WTC11 (cell line): Measurements from ENCODE around the gene TIGAR. TPM values are rescaled to one million over a fixed set of nuclear protein-coding genes. Genes with fewer than 3 reads are reported as not detected.

Source experiments
- ATAC-seq: fragments of 200-7000 bp; cut with Tn5 transposase; 2 replicates; pipeline ENCODE4 v1.10.0; 2021; ENCODE audit warnings: mild to moderate bottlenecking, moderate library complexity
- CTCF ChIA-PET: fragments of 300-600 bp; sonication (Branson Sonifier 250); formaldehyde crosslinking; loops from one replicate; lab custom pipeline; 2021; ENCODE audit warnings: antibody characterized with exemption; lab: Charles Lee
- POLR2A ChIA-PET: fragments of 350-600 bp; sonication (Branson Sonifier 250); formaldehyde crosslinking; loops from one replicate; lab custom pipeline; 2021; ENCODE audit warnings: antibody characterized with exemption; lab: Charles Lee
- DNase-seq: peaks from one replicate; pipeline ENCODE4 v3.0.0; 2021; ENCODE audit warnings: low spot score
- H3K27ac Mint-ChIP-seq: 2 replicates; pipeline ENCODE4 v1.8.0; 2021; ENCODE audit warnings: mixed read lengths
- H3K27me3 Mint-ChIP-seq: 2 replicates; pipeline ENCODE4 v1.8.0; 2021; ENCODE audit warnings: low read depth, mild to moderate bottlenecking, moderate library complexity, mixed read lengths
- H3K36me3 Mint-ChIP-seq: 2 replicates; pipeline ENCODE4 v1.8.0; 2021; ENCODE audit warnings: mixed read lengths
- H3K4me1 Mint-ChIP-seq: 2 replicates; pipeline ENCODE4 v1.8.0; 2022; ENCODE audit warnings: mixed read lengths
- H3K4me3 Mint-ChIP-seq: 2 replicates; pipeline ENCODE4 v1.8.0; 2021; ENCODE audit warnings: mild to moderate bottlenecking, moderate library complexity, mixed read lengths
- H3K9me3 Mint-ChIP-seq: 2 replicates; pipeline ENCODE4 v1.8.0; 2021; ENCODE audit warnings: mixed read lengths
- ETV6 ChIP-seq: sonication (generic); formaldehyde crosslinking; IDR thresholded peaks from 2 replicates; pipeline ENCODE4 v1.8.1; 2022; ENCODE audit warnings: mild to moderate bottlenecking, missing genetic modification reagents
- GABPB1 ChIP-seq: sonication (generic); formaldehyde crosslinking; IDR thresholded peaks from 2 replicates; pipeline ENCODE4 v1.8.1; 2023; ENCODE audit warnings: mild to moderate bottlenecking, missing genetic modification reagents
- IRF2 ChIP-seq: sonication (generic); formaldehyde crosslinking; IDR thresholded peaks from 2 replicates; pipeline ENCODE4 v1.8.0; 2022; ENCODE audit warnings: low read depth, missing genetic modification reagents, borderline replicate concordance
- RORB ChIP-seq: fragments of 250-450 bp; sonication (Bioruptor Pico); IDR thresholded peaks from 2 replicates; pipeline ENCODE4 v1.9.0; 2021; ENCODE audit warnings: mild to moderate bottlenecking
- SMAD4 ChIP-seq: sonication (generic); formaldehyde crosslinking; IDR thresholded peaks from 2 replicates; pipeline ENCODE4 v1.8.0; 2022; ENCODE audit warnings: mild to moderate bottlenecking, missing genetic modification reagents
- TCF7 ChIP-seq: sonication (generic); formaldehyde crosslinking; IDR thresholded peaks from 2 replicates; pipeline ENCODE4 v1.8.0; 2022; ENCODE audit warnings: mild to moderate bottlenecking, low read depth, missing genetic modification reagents, moderate library complexity
- ZNF219 ChIP-seq: sonication (generic); formaldehyde crosslinking; IDR thresholded peaks from 2 replicates; pipeline ENCODE4 v1.8.0; 2023; ENCODE audit warnings: missing genetic modification reagents, mild to moderate bottlenecking, borderline replicate concordance
- total RNA-seq: library from RNA; stranded (reverse); gene quantifications from 3 replicates; pipeline ENCODE4 v1.2.3, GENCODE V29; 2021
- TF ChIP-seq, protein P1 (sequence below): sonication (generic); formaldehyde crosslinking; IDR thresholded peaks from 2 replicates; pipeline ENCODE4 v1.8.0; 2023; ENCODE audit warnings: mild to moderate bottlenecking, missing genetic modification reagents
- TF ChIP-seq, protein P2 (sequence below): sonication (generic); formaldehyde crosslinking; IDR thresholded peaks from 2 replicates; pipeline ENCODE4 v1.8.1; 2023; ENCODE audit warnings: mild to moderate bottlenecking, moderate library complexity, missing genetic modification reagents
- TF ChIP-seq, protein P3 (sequence below): sonication (generic); formaldehyde crosslinking; IDR thresholded peaks from 2 replicates; pipeline ENCODE4 v1.8.0; 2022; ENCODE audit warnings: mild to moderate bottlenecking, missing genetic modification reagents
- TF ChIP-seq, protein P4 (sequence below): fragments of 250-450 bp; sonication (Bioruptor Pico); IDR thresholded peaks from 2 replicates; pipeline ENCODE4 v1.9.0; 2021; ENCODE audit warnings: mild to moderate bottlenecking
- TF ChIP-seq, protein P5 (sequence below): fragments of 250-450 bp; sonication (Bioruptor Pico); conservative IDR thresholded peaks from 2 replicates; pipeline ENCODE4 v1.9.0; 2021; ENCODE audit warnings: mild to moderate bottlenecking
- TF ChIP-seq, protein P6 (sequence below): sonication (generic); formaldehyde crosslinking; IDR thresholded peaks from 2 replicates; pipeline ENCODE4 v1.8.1; 2023; ENCODE audit warnings: mild to moderate bottlenecking, missing genetic modification reagents, borderline replicate concordance
- TF ChIP-seq, protein P7 (sequence below): sonication (generic); formaldehyde crosslinking; IDR thresholded peaks from 2 replicates; pipeline ENCODE4 v1.8.1; 2022; ENCODE audit warnings: missing genetic modification reagents, borderline replicate concordance

Gene TIGAR
- total RNA-seq, 1 experiment from 2014 or later, result 26.7 TPM

DNA sequence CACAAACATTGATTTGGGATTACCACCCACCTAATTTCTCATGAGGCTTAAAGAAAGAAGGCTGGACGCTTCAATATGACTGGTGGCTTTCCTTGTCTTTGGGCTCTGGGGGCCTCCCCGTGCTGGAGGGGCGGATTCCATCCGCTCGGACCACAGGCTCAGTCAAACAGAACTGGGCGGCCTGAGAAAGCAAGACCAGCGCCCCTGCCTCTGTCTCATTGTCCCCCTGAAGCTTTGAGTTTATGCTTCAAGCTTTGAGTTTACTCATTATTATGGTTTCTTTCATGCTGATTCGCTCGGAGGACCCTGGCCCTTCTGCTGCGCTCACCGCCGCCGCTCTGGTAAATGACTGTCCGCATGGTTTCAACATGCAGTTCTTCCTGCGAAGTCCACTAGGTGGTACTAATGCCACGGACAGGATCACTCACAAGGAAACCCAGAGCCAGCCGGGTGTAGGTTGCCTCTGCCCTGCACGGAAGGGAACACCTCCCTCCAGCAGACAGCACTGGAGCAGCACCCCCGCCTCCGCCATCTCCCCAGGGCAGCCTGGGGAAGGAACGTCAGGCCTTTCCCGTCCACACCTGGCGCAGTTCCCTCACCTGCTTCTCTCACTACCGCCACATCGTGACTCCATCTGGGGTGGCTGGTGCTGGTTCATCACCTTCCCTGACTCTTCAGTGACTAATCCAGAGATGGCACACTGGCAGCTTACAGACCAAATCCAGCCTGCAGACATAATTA is 13.2 kb upstream of the TIGAR start (continued):
- TF ChIP-seq, protein P1, sequence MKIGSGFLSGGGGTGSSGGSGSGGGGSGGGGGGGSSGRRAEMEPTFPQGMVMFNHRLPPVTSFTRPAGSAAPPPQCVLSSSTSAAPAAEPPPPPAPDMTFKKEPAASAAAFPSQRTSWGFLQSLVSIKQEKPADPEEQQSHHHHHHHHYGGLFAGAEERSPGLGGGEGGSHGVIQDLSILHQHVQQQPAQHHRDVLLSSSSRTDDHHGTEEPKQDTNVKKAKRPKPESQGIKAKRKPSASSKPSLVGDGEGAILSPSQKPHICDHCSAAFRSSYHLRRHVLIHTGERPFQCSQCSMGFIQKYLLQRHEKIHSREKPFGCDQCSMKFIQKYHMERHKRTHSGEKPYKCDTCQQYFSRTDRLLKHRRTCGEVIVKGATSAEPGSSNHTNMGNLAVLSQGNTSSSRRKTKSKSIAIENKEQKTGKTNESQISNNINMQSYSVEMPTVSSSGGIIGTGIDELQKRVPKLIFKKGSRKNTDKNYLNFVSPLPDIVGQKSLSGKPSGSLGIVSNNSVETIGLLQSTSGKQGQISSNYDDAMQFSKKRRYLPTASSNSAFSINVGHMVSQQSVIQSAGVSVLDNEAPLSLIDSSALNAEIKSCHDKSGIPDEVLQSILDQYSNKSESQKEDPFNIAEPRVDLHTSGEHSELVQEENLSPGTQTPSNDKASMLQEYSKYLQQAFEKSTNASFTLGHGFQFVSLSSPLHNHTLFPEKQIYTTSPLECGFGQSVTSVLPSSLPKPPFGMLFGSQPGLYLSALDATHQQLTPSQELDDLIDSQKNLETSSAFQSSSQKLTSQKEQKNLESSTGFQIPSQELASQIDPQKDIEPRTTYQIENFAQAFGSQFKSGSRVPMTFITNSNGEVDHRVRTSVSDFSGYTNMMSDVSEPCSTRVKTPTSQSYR, result no peak
- TF ChIP-seq, protein P2, sequence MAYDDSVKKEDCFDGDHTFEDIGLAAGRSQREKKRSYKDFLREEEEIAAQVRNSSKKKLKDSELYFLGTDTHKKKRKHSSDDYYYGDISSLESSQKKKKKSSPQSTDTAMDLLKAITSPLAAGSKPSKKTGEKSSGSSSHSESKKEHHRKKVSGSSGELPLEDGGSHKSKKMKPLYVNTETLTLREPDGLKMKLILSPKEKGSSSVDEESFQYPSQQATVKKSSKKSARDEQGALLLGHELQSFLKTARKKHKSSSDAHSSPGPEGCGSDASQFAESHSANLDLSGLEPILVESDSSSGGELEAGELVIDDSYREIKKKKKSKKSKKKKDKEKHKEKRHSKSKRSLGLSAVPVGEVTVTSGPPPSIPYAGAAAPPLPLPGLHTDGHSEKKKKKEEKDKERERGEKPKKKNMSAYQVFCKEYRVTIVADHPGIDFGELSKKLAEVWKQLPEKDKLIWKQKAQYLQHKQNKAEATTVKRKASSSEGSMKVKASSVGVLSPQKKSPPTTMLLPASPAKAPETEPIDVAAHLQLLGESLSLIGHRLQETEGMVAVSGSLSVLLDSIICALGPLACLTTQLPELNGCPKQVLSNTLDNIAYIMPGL (CRISPR knock-in tag), result 0 out of 2 replicates have a peak, but pooled peaks have one; percentile 26
- TF ChIP-seq GABPB1 (no peak), IRF2 (no peak)
- TF ChIP-seq, protein P3, sequence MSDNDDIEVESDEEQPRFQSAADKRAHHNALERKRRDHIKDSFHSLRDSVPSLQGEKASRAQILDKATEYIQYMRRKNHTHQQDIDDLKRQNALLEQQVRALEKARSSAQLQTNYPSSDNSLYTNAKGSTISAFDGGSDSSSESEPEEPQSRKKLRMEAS (CRISPR knock-in tag), result peak; percentile 78; the same call in 1 of the 2 replicates
- TF ChIP-seq, protein P4, sequence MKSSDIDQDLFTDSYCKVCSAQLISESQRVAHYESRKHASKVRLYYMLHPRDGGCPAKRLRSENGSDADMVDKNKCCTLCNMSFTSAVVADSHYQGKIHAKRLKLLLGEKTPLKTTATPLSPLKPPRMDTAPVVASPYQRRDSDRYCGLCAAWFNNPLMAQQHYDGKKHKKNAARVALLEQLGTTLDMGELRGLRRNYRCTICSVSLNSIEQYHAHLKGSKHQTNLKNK, result 0 out of 2 replicates have a peak, but pooled peaks have one; percentile 1
- TF ChIP-seq, protein P5, sequence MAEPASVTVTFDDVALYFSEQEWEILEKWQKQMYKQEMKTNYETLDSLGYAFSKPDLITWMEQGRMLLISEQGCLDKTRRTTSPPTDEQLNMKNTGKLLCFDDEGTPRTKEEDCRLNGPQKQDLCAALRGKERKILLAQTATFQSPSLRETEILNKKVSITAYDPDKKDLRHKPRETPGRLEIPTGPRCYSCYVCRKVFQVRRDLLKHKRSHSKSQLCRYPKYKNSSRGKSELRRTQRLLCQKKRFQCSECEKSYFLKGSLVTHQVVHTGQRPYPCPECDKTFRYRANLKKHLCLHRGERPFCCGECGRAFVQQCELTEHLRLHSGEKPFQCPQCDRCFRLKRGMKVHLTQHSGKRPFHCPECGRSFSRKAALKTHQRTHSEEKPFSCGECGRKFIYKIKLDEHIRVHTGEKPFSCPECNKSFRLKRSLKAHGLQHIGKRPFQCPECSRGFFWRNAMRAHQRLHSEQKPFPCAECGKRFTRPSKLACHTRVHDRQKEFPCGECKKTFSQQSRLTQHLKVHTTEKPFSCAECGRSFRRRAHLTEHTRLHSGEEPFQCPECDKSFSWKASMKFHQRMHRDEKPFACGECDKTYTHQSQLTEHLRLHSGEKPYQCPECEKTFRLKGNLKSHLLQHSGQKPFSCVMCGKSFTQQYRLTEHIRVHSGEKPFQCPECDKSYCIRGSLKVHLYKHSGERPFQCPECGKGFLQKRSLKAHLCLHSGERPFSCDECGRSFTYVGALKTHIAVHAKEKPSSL (CRISPR knock-in tag), result no peak
- TF ChIP-seq, all 79 proteins: peak for 6

DNA sequence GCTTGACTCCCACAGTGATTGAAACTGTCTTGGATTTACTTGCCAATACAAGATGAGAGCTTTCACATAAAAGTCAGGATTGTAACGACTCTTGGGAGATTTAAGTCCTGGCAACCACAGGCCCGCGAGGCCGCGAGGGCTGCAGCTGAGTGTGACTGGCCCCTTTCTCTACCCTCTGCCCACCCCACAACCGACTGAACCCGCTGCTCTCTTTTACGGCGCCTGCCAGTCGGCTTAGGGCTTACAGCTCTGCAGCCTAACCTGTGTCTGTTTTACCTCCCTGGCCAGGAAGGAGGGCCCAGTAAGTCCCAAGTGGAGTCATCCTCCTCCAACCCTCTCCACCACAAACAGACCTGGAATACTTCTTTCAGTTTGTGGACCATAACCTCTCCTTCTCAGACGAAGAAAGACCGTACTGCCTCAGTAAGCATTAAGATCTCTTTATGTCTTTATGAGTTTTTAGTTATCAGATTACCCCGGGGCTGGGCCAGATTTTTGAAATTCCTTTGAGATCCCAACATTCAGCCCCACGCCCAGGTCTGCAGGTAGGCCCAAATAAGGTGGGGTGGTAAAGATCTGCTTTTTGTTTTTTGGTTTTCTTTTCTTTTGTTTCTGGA is 12.6 kb upstream of the TIGAR start:
- peak overlapping the region; percentile 64; the same call in 1 of the 2 replicates for H3K4me3 Mint-ChIP-seq
- no peak for DNase-seq
- TF ChIP-seq, protein P1, result no peak
- TF ChIP-seq, protein P6, sequence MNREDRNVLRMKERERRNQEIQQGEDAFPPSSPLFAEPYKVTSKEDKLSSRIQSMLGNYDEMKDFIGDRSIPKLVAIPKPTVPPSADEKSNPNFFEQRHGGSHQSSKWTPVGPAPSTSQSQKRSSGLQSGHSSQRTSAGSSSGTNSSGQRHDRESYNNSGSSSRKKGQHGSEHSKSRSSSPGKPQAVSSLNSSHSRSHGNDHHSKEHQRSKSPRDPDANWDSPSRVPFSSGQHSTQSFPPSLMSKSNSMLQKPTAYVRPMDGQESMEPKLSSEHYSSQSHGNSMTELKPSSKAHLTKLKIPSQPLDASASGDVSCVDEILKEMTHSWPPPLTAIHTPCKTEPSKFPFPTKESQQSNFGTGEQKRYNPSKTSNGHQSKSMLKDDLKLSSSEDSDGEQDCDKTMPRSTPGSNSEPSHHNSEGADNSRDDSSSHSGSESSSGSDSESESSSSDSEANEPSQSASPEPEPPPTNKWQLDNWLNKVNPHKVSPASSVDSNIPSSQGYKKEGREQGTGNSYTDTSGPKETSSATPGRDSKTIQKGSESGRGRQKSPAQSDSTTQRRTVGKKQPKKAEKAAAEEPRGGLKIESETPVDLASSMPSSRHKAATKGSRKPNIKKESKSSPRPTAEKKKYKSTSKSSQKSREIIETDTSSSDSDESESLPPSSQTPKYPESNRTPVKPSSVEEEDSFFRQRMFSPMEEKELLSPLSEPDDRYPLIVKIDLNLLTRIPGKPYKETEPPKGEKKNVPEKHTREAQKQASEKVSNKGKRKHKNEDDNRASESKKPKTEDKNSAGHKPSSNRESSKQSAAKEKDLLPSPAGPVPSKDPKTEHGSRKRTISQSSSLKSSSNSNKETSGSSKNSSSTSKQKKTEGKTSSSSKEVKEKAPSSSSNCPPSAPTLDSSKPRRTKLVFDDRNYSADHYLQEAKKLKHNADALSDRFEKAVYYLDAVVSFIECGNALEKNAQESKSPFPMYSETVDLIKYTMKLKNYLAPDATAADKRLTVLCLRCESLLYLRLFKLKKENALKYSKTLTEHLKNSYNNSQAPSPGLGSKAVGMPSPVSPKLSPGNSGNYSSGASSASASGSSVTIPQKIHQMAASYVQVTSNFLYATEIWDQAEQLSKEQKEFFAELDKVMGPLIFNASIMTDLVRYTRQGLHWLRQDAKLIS, result no peak
- TF ChIP-seq SMAD4 (CRISPR knock-in tag), result no peak
- TF ChIP-seq ETV6, result no peak
- TF ChIP-seq GABPB1, result no peak
- TF ChIP-seq TCF7 (CRISPR knock-in tag), result no peak
- TF ChIP-seq RORB, result no peak
- TF ChIP-seq ZNF219, result no peak
- TF ChIP-seq, protein P7, sequence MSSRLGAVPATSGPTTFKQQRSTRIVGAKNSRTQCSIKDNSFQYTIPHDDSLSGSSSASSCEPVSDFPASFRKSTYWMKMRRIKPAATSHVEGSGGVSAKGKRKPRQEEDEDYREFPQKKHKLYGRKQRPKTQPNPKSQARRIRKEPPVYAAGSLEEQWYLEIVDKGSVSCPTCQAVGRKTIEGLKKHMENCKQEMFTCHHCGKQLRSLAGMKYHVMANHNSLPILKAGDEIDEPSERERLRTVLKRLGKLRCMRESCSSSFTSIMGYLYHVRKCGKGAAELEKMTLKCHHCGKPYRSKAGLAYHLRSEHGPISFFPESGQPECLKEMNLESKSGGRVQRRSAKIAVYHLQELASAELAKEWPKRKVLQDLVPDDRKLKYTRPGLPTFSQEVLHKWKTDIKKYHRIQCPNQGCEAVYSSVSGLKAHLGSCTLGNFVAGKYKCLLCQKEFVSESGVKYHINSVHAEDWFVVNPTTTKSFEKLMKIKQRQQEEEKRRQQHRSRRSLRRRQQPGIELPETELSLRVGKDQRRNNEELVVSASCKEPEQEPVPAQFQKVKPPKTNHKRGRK (CRISPR knock-in tag), result no peak
- H3K9me3 Mint-ChIP-seq, result no peaks in the 10 kb centered on the region
- ATAC-seq, result peak; percentile 2; the same call in 1 of the 2 replicates
- ChIA-PET POLR2A (no interaction called here), CTCF (interaction anchor here (0.8 to 2.9 kb wide), 3 partner anchors 12 to 32 kb away, joined by 3 to 10 read pairs (median 3); partner anchors contain the start of gene TIGAR)
- H3K36me3 Mint-ChIP-seq, result peaks cover 21% of the 10 kb centered on the region
- no peaks in the 10 kb centered on the region for H3K27me3 Mint-ChIP-seq
- H3K4me1 Mint-ChIP-seq, result peaks cover 26% of the 10 kb centered on the region
- H3K27ac Mint-ChIP-seq, result peak overlapping the region; percentile 60
